GM20000 (cell line): Measurements from ENCODE around the gene NXF1.
"Not testable (repeated sequence)": the region's sequence is repeated elsewhere in the genome, so short reads cannot be mapped to it uniquely, and the experiment has no call there.

Source experiments
- DNase-seq: peaks from one replicate; pipeline ENCODE4 v3.0.0; 2012; ENCODE audit warnings: low spot score
- CTCF ChIP-seq: IDR thresholded peaks from 2 replicates; pipeline ENCODE4 v1.5.1; 2012; ENCODE audit warnings: mild to moderate bottlenecking, control low read depth; ENCODE audit errors: extremely low read depth, missing control alignments

The NXF1 gene

GRCh38 chr11:62755086-62755615 lies 50.1 kb downstream of the NXF1 start:
- DNase-seq = no peak
- no peak for TF ChIP-seq CTCF

- peak; percentile 91 for DNase-seq
- no peak for TF ChIP-seq CTCF
These were observed 51.3 kb downstream of the NXF1 start, which contains the start of gene ZBTB3 for GRCh38 chr11:62753736-62754603. Gene ZBTB3 (minus strand): TSS chr11:62754160. CDS start chr11:62753664, 496 bp downstream.

GRCh38 chr11:62752994-62753735 lies 52.1 kb downstream of the NXF1 start:
- no peak for TF ChIP-seq CTCF
- DNase-seq = no peak

DNA sequence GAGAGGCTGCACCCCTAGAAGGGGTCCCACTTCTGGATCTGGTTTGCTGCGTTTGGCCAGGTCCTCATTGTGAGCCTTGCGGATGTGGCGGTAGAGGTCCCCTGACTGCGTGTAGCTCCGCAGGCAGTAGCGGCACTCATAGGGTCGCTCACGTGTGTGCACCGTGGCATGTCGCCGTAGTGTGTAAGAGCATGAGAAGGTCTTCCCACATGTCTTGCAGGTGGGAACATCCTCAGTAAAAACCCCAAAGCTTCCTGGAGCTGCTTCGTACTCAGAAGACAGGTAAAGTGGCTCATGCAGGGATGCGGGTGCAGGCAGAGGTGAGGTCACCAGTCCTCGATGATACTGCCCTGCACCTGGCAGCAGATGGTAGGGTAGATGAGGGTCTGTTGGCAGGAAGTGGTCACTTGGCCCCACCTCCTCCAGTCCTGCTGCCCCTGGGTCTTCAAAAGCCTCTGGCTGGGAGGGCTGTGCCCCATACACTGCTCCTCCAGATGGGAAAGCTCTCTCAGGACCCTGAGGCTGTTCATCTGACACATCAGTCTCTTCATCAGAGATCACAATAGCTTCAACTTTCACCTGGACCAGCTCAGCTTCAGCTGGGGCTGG lies 53.0 kb downstream of the NXF1 start:
- no peak for DNase-seq
- no peak for TF ChIP-seq CTCF

GRCh38 chr11:62749931-62750330 lies 55.3 kb downstream of the NXF1 start:
- not testable (repeated sequence) for DNase-seq

DNA sequence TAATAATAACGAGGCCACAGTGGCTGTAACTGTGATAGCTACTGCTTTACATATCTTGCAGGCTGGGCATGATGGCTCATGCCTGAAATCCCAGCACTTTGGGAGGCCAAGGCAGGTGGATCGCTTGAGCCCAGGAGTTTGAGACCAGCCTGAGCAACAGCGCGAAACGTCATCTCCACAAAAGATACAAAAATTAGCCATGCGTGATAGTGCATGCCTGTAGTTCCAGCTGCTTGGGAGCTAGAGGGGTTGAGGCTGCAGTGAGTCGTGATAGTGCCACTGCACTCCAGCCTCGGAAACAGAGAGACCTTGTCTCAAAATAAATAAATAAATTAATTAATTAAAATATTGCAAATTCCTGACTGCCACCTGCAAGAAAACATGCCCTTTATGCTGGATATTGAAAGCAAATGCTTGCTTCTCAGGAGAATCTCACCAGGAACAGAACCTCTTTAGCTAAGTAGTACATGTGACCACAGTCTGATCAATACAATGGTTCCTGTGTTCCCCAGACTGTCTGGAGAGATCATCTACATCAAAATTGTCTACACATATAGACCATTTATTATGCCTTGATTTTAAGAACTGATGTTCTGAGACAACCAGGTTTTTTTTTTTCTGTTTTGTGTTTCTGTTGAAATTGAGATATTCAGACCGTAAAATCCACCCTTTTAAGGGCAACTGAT lies 57.6 kb downstream of the NXF1 start:
- no peak for TF ChIP-seq CTCF
- DNase-seq = no peak
